NCI-H1417 (cell line): ENCODE results near the gene ADAP1.
"Not testable (repeated sequence)": the region's sequence is repeated elsewhere in the genome, so short reads cannot be mapped to it uniquely, and the experiment has no call there.

Source experiments
- DNase-seq, 3 experiments: peaks; one replicate each; lab custom pipeline; 2025; lab: John Stamatoyannopoulos, UW

ADAP1 gene

GRCh38 chr7:959271-959670 lies 4.8 kb upstream of the ADAP1 start:
- DNase-seq, result no peak

GRCh38 chr7:958221-959200 lies 4.0 kb upstream of the ADAP1 start:
- DNase-seq, result no peak

- DNase-seq, result no peak
These were observed 3.1 kb upstream of the ADAP1 start for GRCh38 chr7:957418-958220.

- no peak for DNase-seq
These were observed 1.6 kb upstream of the ADAP1 start for GRCh38 chr7:956031-956430.

GRCh38 chr7:953547-954327 lies 743 bp downstream of the ADAP1 start:
- peak in 2 of 3 experiments; percentile 25 to 26 for DNase-seq

GRCh38 chr7:952548-953441 lies 1.7 kb downstream of the ADAP1 start:
- no peak for DNase-seq

- DNase-seq, result no peak
These were observed 2.5 kb downstream of the ADAP1 start for GRCh38 chr7:951881-952547.

- DNase-seq, result no peak
These were observed 5.2 kb downstream of the ADAP1 start for GRCh38 chr7:949021-949934.

- DNase-seq, result no peak
These were observed 6.9 kb downstream of the ADAP1 start for GRCh38 chr7:947391-948210.

- DNase-seq, result no peak
These were observed 8.1 kb downstream of the ADAP1 start for GRCh38 chr7:946256-946996.

GRCh38 chr7:945556-946255 lies 8.8 kb downstream of the ADAP1 start:
- DNase-seq, result no peak

- DNase-seq, result no peak
These were observed 9.3 kb downstream of the ADAP1 start for GRCh38 chr7:945147-945555.

GRCh38 chr7:944744-945143 lies 9.7 kb downstream of the ADAP1 start:
- no peak for DNase-seq

- DNase-seq, result not testable (repeated sequence)
These were observed 10.7 kb downstream of the ADAP1 start for GRCh38 chr7:943793-944192.

GRCh38 chr7:940599-941408 lies 13.7 kb downstream of the ADAP1 start:
- no peak for DNase-seq

- DNase-seq, result no peak
These were observed 14.6 kb downstream of the ADAP1 start for GRCh38 chr7:939843-940242.
